Measurements from ENCODE around the gene KRTAP4-2.
"Not testable (repeated sequence)": the region's sequence is repeated elsewhere in the genome, so short reads cannot be mapped to it uniquely, and the experiment has no call there.

KRTAP4-2 gene

DNA sequence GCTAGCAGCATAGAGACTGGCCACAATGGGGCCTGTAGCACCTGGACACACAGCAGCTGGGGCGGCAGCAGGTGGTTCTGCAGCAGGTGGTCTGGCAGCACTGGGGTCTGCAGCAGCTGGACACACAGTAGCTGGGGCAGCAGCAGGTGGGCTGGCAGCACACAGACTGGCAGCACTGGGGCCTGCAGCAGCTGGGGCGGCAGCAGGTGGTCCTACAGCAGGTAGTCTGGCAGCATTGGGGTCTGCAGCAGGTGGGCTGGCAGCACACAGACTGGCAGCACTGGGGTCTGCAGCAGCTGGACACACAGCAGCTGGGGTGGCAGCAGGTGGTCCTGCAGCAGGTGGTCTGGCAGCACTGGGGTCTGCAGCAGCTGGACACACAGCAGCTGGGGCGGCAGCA is 17.8 kb downstream of the KRTAP4-2 start:
- not testable (repeated sequence) for DNase-seq

DNA sequence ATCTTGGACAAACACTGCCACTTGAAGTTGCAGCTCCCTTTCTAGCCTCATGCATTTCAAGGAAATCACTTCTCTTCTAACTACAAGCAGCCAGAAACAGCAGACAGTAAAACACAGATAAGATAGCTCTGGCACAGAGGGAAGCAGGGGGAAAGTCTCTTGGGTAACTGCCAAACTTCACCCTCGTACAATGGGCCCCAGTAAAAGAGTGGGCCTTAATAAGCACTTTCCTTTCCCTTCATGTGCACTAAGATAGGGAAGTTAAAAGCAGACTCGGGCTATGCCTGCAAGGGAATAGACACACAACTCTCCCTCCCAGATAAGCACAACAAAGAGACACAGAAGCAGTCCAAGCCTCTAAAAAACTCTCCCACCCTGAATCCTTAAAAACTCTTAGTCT is 24.2 kb downstream of the KRTAP4-2 start:
- no peak for DNase-seq

DNA sequence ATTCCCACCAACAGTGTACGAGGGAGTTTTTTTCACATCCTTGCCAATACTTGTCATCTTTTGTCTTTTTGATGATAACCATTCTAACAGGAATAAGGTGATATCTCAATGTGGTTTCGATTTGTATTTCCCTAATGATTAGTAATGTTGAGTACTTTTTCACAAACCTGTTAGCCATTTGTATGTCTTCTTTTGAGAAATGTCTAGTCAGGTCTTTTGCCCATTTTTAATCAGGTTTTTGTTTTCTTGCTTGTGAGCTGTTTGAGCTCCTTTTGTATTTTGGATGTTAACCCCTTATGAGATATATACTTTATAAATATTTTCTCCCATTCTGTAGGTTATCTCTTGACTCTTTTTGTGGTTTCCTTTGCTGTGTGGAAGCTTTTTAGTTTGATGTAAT is 26.5 kb downstream of the KRTAP4-2 start:
- DNase-seq, result no peak

DNA sequence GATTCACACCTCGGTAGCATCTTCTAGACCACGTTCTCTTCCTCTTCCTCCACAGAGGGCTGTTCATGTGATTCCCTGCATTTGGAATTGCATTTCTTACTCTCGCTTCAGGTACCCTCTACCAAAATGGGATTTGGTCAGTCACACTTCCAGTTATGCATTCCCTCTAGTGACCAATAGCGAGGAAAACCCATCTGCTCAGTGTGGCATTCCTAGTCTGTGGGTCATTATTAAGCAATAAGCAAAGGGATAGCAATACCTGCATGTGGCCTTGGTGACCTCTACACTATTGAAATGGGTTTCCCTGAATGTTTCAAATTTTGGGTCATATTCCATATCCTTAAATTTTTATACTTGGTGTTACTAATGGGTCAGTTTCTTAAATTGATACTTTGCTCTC is 28.0 kb downstream of the KRTAP4-2 start:
- no peak for DNase-seq

DNA sequence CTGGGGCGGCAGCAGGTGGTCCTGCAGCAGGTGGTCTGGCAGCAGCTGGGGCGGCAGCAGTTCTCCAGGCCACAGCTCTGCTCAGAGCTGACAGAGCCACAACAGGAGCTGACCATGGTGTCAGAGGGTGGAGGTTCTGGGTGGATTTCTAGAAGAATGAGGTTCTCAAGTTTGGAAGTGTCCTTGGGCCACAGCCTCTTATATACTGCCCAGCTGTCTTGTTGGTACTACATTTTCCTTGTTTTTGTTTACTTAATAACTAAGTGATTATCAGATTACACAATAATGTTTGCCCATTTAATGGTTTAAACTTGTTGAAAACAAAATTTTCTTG is 28.4 kb downstream of the KRTAP4-2 start, which contains the start of gene KRTAP4-5:
KRTAP4-5 (minus strand) TSS at position 174 of the 334 bp plus-strand sequence; CDS start at position 116, 58 bp downstream.
- no peak for DNase-seq

DNA sequence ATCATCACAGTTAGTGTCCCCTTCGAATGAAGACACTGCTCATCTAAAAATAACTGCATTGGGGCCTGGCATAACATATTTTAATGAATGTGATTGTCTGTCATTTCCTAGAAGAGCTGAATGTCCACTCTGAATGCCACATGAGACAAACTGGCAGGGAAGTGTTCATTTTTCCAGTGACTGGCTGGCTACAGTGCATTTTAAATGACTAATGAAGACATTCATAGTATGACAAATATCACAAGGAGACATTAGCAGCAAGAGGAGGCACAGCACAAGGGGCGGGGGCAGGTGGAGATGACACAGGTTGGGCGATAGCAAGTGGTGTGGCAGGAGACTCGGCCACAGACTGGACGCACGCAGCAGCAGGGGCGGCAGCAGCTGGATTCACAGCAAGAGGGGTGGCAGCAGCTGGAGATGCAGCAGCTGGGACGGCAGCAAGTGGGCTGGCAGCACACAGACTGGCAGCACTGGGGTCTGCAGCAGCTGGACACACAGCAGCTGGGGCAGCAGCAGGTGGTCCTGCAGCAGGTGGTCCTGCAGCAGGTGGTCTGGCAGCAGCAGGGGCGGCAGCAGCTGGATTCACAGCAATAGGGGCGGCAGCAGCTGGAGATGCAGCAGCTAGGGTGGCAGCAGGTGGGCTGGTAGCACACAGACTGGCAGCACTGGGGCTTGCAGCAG is 28.9 kb downstream of the KRTAP4-2 start:
- DNase-seq, result peak; percentile 18

DNA sequence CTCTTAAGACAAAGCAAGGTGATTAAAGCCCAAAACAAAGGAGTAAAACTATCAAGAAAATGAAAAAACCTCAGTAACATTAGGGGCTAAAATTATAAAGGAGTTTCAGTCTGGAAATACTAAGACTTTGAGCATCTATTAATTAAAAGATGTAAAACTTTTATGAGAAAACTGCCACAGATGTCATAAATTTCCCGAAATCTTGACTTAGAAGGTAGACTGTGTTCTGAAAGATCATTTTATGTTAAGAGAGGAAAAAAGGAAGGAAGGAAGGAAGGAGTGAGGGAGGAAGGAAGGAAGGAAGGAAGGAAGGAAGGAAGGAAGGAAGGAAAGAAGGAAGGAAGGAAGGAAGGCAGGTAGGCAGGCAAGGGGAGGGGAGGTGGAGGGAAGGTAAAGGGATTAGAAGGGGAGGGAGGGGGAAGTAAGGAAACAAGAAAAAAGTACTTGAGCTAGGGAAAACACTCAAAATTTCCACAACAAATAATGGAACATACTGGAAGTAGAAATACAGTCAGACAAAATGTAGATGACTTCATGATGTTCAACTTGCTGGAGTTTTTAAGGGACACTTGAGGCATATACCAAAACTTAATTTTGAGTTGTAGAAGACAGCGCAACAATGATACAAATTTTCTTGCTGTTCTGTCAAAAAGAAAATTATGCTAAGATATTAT is 30.4 kb downstream of the KRTAP4-2 start:
- DNase-seq, result no peak

DNA sequence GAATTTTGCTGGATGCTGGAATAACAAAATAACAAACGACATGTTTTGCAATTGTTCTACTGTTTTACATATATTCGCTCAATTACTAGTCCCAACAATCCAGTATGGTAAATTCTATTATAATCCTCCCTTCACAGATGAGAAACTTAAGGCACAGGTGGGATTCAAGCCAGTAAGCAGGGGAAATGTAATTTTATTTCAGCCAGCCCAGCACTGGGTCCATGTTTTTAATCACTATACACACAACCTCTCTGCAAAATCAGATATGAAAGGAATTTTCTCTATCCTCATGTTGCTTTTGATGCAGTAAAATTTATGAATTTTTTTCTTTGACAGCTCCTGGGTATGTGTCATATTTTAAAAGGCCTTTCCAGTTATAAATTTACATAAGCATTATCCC is 32.8 kb downstream of the KRTAP4-2 start:
- DNase-seq, result no peak

DNA sequence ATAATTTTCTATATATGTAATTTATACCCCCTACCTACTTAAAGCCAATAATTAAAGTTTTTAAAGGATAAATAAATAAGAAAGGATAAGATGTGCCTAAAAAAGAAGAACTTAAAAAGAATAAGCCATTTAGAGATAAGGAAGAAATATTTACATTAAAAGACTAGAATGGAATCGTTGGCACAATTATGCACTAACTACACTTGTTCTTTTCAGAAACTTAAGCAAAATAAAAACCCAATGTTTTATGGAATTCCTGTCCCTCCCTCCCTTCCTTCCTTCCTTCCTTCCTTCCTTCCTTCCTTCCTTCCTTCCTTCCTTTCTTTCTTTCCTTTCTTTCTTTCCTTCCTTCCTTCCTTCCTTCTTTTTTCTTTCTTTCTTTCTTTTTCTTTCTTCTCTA is 33.2 kb downstream of the KRTAP4-2 start:
- DNase-seq, result no peak

DNA sequence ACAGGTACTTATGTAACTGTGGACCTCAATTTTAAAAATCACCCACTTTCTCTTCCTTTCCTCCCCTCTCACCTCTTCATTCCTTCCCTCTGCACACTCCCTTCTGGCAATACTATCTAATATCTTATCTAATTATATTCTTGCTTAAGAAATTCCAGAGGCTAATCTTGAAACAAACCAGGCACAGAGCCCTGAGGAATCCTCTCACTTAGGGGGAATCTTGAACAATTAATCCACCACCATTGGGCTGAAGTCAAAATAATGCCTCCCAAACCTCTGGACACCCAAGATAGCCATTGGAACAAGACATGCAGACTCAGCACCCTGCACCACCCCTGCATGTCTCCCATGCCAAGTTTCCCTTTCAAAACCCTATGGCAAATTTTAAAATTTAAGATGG is 36.7 kb downstream of the KRTAP4-2 start:
- no peak for DNase-seq

DNA sequence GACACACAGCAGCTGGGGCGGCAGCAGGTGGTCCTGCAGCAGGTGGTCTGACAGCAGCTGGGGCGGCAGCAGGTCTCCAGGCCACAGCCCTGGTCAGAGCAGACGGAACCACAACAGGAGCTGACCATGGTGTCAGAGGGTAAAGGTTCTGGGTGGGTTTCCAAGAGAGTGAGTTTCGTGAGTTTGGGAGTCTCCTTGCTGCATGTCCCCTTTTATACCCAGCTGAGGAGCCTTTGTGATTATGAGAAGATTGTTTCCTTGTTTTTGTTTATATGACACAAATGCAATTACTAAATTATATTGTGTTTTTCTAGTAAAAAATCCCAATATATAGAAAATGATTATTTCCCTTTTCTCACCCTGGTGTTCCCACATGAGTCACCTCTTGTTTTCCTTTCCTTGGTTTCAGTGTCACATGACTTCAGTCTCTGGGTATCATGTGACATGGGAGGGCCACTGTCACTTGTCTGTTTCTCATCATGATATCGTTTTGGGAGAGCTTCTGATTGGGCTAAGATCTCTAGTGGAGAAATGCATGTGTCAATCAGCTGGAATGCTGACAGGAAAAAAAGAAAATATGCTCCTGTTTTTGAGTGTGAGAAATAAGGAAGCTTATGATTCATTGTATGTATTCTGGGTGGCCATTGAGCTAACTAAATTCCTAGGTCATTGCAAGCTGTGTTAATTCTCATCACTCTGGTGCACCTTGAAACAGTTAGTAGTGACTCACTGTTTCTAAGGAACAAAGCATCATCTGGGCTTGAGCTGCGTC is 37.5 kb downstream of the KRTAP4-2 start, which contains the start of gene KRTAP4-6:
KRTAP4-6 (minus strand) TSS at position 185 of the 772 bp plus-strand sequence; CDS start at position 128, 57 bp downstream.
- DNase-seq, result no peak

DNA sequence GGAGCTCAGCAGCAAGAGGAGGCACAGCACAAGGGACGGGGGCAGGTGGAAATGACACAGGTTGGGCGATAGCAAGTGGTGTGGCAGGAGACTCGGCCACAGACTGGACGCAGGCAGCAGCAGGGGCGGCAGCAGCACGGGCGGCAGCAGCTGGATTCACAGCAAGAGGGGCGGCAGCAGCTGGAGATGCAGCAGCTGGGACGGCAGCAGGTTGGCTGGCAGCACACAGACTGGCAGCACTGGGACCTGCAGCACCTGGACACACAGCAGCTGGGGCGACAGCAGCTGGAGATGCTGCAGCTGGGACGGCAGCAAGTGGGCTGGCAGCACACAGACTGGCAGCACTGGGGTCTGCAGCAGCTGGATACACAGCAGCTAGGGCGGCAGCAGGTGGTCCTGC is 38.2 kb downstream of the KRTAP4-2 start:
- not testable (repeated sequence) for DNase-seq

DNA sequence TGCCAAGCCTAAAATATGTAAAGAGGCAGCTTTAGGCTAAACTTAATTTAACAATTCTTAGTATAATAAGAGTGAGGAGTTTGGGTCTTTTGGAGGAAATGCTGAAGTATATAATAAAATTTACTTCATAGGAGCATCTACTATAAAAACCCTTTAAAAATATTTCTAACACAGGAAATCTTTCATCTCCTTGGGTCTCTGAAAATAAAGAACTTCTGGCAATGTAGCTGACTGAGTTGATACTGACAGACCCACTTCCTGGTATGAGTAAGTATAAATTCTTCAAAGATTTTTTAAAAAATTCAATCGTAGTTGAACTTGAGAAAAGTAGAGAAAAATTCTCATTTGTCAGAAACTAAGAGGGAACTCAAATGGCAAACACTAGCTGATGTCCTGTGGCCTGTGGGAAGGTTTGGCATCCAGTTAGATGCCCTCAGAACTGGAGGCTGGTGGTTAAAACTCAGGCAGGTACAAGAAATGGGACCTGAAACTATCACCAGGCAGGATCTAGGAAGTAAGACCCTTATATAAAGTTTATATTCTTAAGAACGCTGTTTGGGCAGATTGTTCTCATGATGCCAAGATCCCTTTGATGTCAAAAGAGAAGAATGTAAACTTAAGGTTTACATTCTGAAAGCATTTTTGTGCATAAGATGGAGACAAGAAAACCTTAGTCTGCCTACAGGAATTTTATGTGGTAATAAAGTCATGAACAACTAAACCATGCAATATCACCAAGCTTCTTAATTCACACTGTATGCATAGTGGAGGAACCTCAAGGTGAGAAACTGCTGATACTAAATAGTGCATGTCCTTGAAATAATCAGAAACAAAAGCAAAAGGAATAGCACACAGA is 43.9 kb downstream of the KRTAP4-2 start:
- DNase-seq, result no peak

DNA sequence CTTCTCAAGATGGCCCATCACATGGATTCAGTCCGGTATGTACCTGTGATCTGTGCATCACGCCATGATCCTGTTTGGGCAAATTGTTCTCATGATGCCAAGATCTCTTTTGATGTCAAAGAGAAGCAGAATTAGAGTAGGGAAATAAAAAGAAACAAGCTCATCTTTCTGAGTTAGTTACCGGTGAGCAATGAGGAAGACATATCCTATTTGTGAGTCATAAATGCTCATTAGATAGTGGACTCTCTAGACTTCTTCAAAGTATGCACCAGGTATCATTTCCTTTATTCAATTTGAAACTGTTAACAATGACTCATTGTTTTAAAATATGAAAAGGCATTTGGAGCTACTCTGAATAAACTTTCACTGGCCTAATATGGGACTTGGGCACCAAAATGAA is 46.0 kb downstream of the KRTAP4-2 start:
- DNase-seq, result no peak

All from retina (tissue), 1 donor.